Astrocyte of the hippocampus (primary cell): Measurements from ENCODE around the gene OPA1.

Experiments
- DNase-seq: peaks from one replicate; pipeline ENCODE4 v3.0.0; 2011; ENCODE audit warnings: low read depth, low spot score

Gene OPA1

GRCh38 chr3:193645806-193646205 is 52.8 kb downstream of the OPA1 start:
- no peak for DNase-seq

- no peak for DNase-seq
Measured at GRCh38 chr3:193648542-193649076, 55.6 kb downstream of the OPA1 start.

GRCh38 chr3:193650585-193650984 is 57.6 kb downstream of the OPA1 start:
- DNase-seq: no peak

GRCh38 chr3:193655831-193656433 is 62.9 kb downstream of the OPA1 start:
- no peak for DNase-seq

GRCh38 chr3:193656445-193656844 is 63.4 kb downstream of the OPA1 start:
- no peak for DNase-seq

GRCh38 chr3:193656878-193657282 is 63.9 kb downstream of the OPA1 start:
- DNase-seq: no peak

- DNase-seq: no peak
Measured at GRCh38 chr3:193660171-193660570, 67.2 kb downstream of the OPA1 start.

GRCh38 chr3:193660698-193661411 is 67.8 kb downstream of the OPA1 start:
- DNase-seq: no peak

GRCh38 chr3:193662757-193663322 is 69.8 kb downstream of the OPA1 start:
- no peak for DNase-seq

- peak; percentile 40 for DNase-seq
Measured at GRCh38 chr3:193665370-193665989, 72.5 kb downstream of the OPA1 start.

- DNase-seq: peak; percentile 5
Measured at GRCh38 chr3:193673845-193674244, 80.8 kb downstream of the OPA1 start.

- no peak for DNase-seq
Measured at GRCh38 chr3:193674714-193675113, 81.7 kb downstream of the OPA1 start.

- no peak for DNase-seq
Measured at GRCh38 chr3:193677734-193678133, 84.7 kb downstream of the OPA1 start.

GRCh38 chr3:193680220-193680619 is 87.2 kb downstream of the OPA1 start:
- peak; percentile 29 for DNase-seq

- DNase-seq: no peak
Measured at GRCh38 chr3:193681631-193682030, 88.6 kb downstream of the OPA1 start.

GRCh38 chr3:193686665-193687483 is 93.9 kb downstream of the OPA1 start:
- DNase-seq: peak; percentile 30

GRCh38 chr3:193688834-193689714 is 96.1 kb downstream of the OPA1 start:
- DNase-seq: no peak

GRCh38 chr3:193693774-193694173 is 100.8 kb downstream of the OPA1 start:
- DNase-seq: no peak

GRCh38 chr3:193701953-193702635 is 109.1 kb downstream of the OPA1 start:
- peak; percentile 77 for DNase-seq

- DNase-seq: peak; percentile 41
Measured at GRCh38 chr3:193702967-193703366, 110.0 kb downstream of the OPA1 start.
